A549 (cell line): ENCODE results near the gene CTNNA3.

Experiments used
- CHD2 ChIP-seq: fragments of 150-350 bp; IDR thresholded peaks from 2 replicates; pipeline ENCODE4 v1.6.1; 2014; ENCODE audit warnings: low read length; ENCODE audit not compliant: partially characterized antibody
- CTCF ChIP-seq: fragments of >200 bp; sonication (Bioruptor Twin); formaldehyde crosslinking; IDR thresholded peaks from 3 replicates; pipeline ENCODE4 v1.5.1; 2016
- ELK1 ChIP-seq: fragments of 150-350 bp; IDR thresholded peaks from 2 replicates; pipeline ENCODE4 v1.6.1; 2014; ENCODE audit warnings: low read depth, mild to moderate bottlenecking, low read length
- HMGXB4 ChIP-seq: fragments of 250-450 bp; sonication (Bioruptor Pico); IDR thresholded peaks from 2 replicates; pipeline ENCODE4 v1.5.0; 2021; ENCODE audit warnings: mild to moderate bottlenecking, moderate library complexity, borderline replicate concordance
- KDM1A ChIP-seq: fragments of 200-600 bp; sonication (generic); IDR thresholded peaks from 2 replicates; pipeline ENCODE4 v1.6.1; 2016; ENCODE audit warnings: low read depth, mild to moderate bottlenecking
- MAX ChIP-seq: IDR thresholded peaks from 2 replicates; pipeline ENCODE4 v1.6.1; 2012
- MAZ ChIP-seq: fragments of 150-350 bp; IDR thresholded peaks from 2 replicates; pipeline ENCODE4 v1.6.1; 2014; ENCODE audit warnings: antibody characterized with exemption, low read depth, low read length, borderline replicate concordance
- PBX3 ChIP-seq: IDR thresholded peaks from 2 replicates; pipeline ENCODE4 v1.6.1; 2012
- POLR2A ChIP-seq: IDR thresholded peaks from 2 replicates; pipeline ENCODE4 v1.6.1; 2012; ENCODE audit warnings: mild to moderate bottlenecking, low read length
- POLR2AphosphoS2 ChIP-seq: conservative IDR thresholded peaks from 2 replicates; pipeline ENCODE4 v1.6.1; 2012; ENCODE audit warnings: low read length, improper control_type of control experiment, inconsistent platforms
- RFX5 ChIP-seq: fragments of 450-650 bp; IDR thresholded peaks from 2 replicates; pipeline ENCODE4 v1.7.1; 2014; ENCODE audit warnings: antibody characterized with exemption, mild to moderate bottlenecking, moderate library complexity
- SMC3 ChIP-seq: fragments of >200 bp; sonication (Bioruptor Twin); formaldehyde crosslinking; IDR thresholded peaks from 3 replicates; pipeline ENCODE4 v1.6.1; 2018; ENCODE audit warnings: inconsistent platforms
- USF2 ChIP-seq: fragments of 450-650 bp; IDR thresholded peaks from 2 replicates; pipeline ENCODE4 v1.6.1; 2014; ENCODE audit warnings: antibody characterized with exemption
- ZFP36 ChIP-seq: fragments of 450-650 bp; IDR thresholded peaks from 2 replicates; pipeline ENCODE4 v1.6.1; 2014; ENCODE audit warnings: borderline replicate concordance; ENCODE audit not compliant: partially characterized antibody

- TF ChIP-seq CHD2, result no peak
- no peak for TF ChIP-seq USF2
- no peak for TF ChIP-seq POLR2AphosphoS2
- no peak for TF ChIP-seq CTCF
- TF ChIP-seq RFX5, result no peak
- TF ChIP-seq SMC3, result no peak
- TF ChIP-seq POLR2A, result no peak
- TF ChIP-seq ZFP36, result no peak
- no peak for TF ChIP-seq HMGXB4 (CRISPR knock-in tag)
- TF ChIP-seq MAX, result no peak
- TF ChIP-seq ELK1, result no peak
- no peak for TF ChIP-seq PBX3
- no peak for TF ChIP-seq MAZ
- no peak for TF ChIP-seq KDM1A
Observed at GRCh38 chr10:66190413-66190812, 1505.6 kb downstream of the CTNNA3 start.
